HepG2 (cell line): ENCODE measurements around the gene APEX1. TPM values are rescaled to one million over a fixed set of nuclear protein-coding genes. Genes with fewer than 3 reads are reported as not detected.
A peak's percentile ranks its signal among the peaks of the same experiment; 100 is the strongest.

ENCODE experiments used
- AGO1 ChIP-seq: fragments of 200-400 bp; formaldehyde crosslinking; IDR thresholded peaks from 2 replicates; pipeline ENCODE4 v1.6.1; 2017; ENCODE audit warnings: mild to moderate bottlenecking, low read depth, low read length, moderate library complexity; ENCODE audit not compliant: poor library complexity, severe bottlenecking
- AKAP8 ChIP-seq: sonication (generic); formaldehyde crosslinking; IDR thresholded peaks from 2 replicates; pipeline ENCODE4 v1.5.1; 2020; ENCODE audit warnings: mild to moderate bottlenecking, missing genetic modification reagents
- CC2D1A ChIP-seq: sonication (generic); formaldehyde crosslinking; IDR thresholded peaks from 2 replicates; pipeline ENCODE4 v1.8.1; 2023; ENCODE audit warnings: mild to moderate bottlenecking, missing genetic modification reagents
- ETS1 ChIP-seq: sonication (generic); formaldehyde crosslinking; IDR thresholded peaks from 2 replicates; pipeline ENCODE4 v1.4.0; 2020; ENCODE audit warnings: missing genetic modification reagents
- HMGXB4 ChIP-seq, 2 experiments: sonication (generic) in 1 of 2; formaldehyde crosslinking in 1 of 2; IDR thresholded peaks; 2 replicates each; pipeline versions ENCODE4 v1.4.0 to v1.6.1; 2018 to 2020; ENCODE audit warnings: missing genetic modification reagents in 2 of 2, borderline replicate concordance in 1 of 2, low read depth in 1 of 2, mild to moderate bottlenecking in 1 of 2, missing biosample characterization in 1 of 2
- MBD4 ChIP-seq: IDR thresholded peaks from 2 replicates; pipeline ENCODE4 v1.6.1; 2012; ENCODE audit warnings: low read length, inconsistent platforms, borderline replicate concordance
- MYNN ChIP-seq: sonication (generic); formaldehyde crosslinking; IDR thresholded peaks from 2 replicates; pipeline ENCODE4 v1.4.0; 2020; ENCODE audit warnings: mild to moderate bottlenecking, low read depth, missing genetic modification reagents
- NKX3-1 ChIP-seq: sonication (generic); formaldehyde crosslinking; IDR thresholded peaks from 2 replicates; pipeline ENCODE4 v1.5.0; 2020; ENCODE audit warnings: missing genetic modification reagents
- REL ChIP-seq: sonication (generic); formaldehyde crosslinking; conservative IDR thresholded peaks from 2 replicates; pipeline ENCODE4 v1.8.0; 2022; ENCODE audit warnings: mild to moderate bottlenecking, missing genetic modification reagents, moderate library complexity
- SKI ChIP-seq: fragments of 450-650 bp; IDR thresholded peaks from one replicate; pipeline ENCODE4 v1.6.1; 2018; ENCODE audit warnings: mild to moderate bottlenecking; ENCODE audit not compliant: partially characterized antibody
- SP2 ChIP-seq: sonication (generic); formaldehyde crosslinking; IDR thresholded peaks from 2 replicates; pipeline ENCODE4 v1.5.1; 2020; ENCODE audit warnings: mild to moderate bottlenecking, missing genetic modification reagents
- ZIK1 ChIP-seq: sonication (generic); formaldehyde crosslinking; IDR thresholded peaks from 2 replicates; pipeline ENCODE4 v1.5.0; 2020; ENCODE audit warnings: mild to moderate bottlenecking, low read depth, missing genetic modification reagents, borderline replicate concordance
- ZNF30 ChIP-seq: sonication (generic); formaldehyde crosslinking; IDR thresholded peaks from 2 replicates; pipeline ENCODE4 v1.5.0; 2020; ENCODE audit warnings: mild to moderate bottlenecking, missing genetic modification reagents
- ZNF407 ChIP-seq: sonication (generic); formaldehyde crosslinking; IDR thresholded peaks from one replicate; pipeline ENCODE4 v1.5.1; 2020; ENCODE audit warnings: mild to moderate bottlenecking, missing genetic modification reagents; ENCODE audit errors: not compliant biosample characterization
- ZNF510 ChIP-seq: sonication (generic); formaldehyde crosslinking; IDR thresholded peaks from 2 replicates; pipeline ENCODE4 v1.4.0; 2020; ENCODE audit warnings: low read depth, mild to moderate bottlenecking, missing genetic modification reagents
- ZNF691 ChIP-seq: sonication (generic); formaldehyde crosslinking; IDR thresholded peaks from 2 replicates; pipeline ENCODE4 v1.4.0; 2020; ENCODE audit warnings: missing genetic modification reagents, low read depth, mild to moderate bottlenecking, borderline replicate concordance
- polyA plus RNA-seq, 8 experiments: library from polyadenylated mRNA; depleted of rRNA in 3 of 8; stranded (reverse) in 7 of 8; unstranded in 1 of 8; fragments of >200 nt; fragmentation: Illumina TruSeq in 4 of 8; extraction: Trizol in 4 of 8; gene quantifications; 2 replicates each; pipeline versions ENCODE4 v1.2.1 to v1.2.3, GENCODE V29; 2011 to 2016; ENCODE audit warnings: low read depth in 4 of 8, missing spikeins in 1 of 8, mixed read lengths in 1 of 8; ENCODE audit not compliant: insufficient read depth in 1 of 8
- total RNA-seq, 5 experiments: library from RNA; depleted of rRNA; stranded (reverse); fragments of >200 nt; fragmentation: Illumina TruSeq; extraction: Trizol; gene quantifications; 2 replicates each; pipeline ENCODE4 v1.2.3, GENCODE V29; 2016; ENCODE audit warnings: low read depth in 1 of 5

The APEX1 gene
- total and polyA plus RNA-seq, 2 of the 13 experiments (the other 11 are each of a cell fraction or from before 2014, with no cell fraction given): 171 to 405 TPM

- peak; percentile 77 for TF ChIP-seq ZNF407 (CRISPR knock-in tag)
- TF ChIP-seq AGO1: peak; percentile 77
- peak; percentile 51; the same call in 1 of the 2 replicates for TF ChIP-seq ZNF691 (CRISPR knock-in tag)
- no peak; the same call in 1 of the 2 replicates for TF ChIP-seq ETS1 (CRISPR knock-in tag)
- TF ChIP-seq NKX3-1 (CRISPR knock-in tag): 0 out of 2 replicates have a peak, but pooled peaks have one; percentile 51
- TF ChIP-seq ZNF30 (CRISPR knock-in tag): peak; percentile 90
- peak; percentile 35; the same call in 1 of the 2 replicates for TF ChIP-seq SP2 (CRISPR knock-in tag)
- 0 out of 2 replicates have a peak, but pooled peaks have one; percentile 45 for TF ChIP-seq REL
- TF ChIP-seq ZIK1 (CRISPR knock-in tag): no peak; the same call in 1 of the 2 replicates
- TF ChIP-seq HMGXB4 (CRISPR knock-in tag; IDR thresholded peaks at IDR 0.05; ENCODE audit: borderline replicate concordance in 1 of 2, low read depth in 1 of 2): peak; percentile 86 to 90
- 0 out of 2 replicates have a peak, but pooled peaks have one; percentile 87 for TF ChIP-seq MYNN
- TF ChIP-seq SKI: peak; percentile 15
- TF ChIP-seq CC2D1A (CRISPR knock-in tag): peak; percentile 95; the same call in 1 of the 2 replicates
- peak; percentile 31; the same call in 1 of the 2 replicates for TF ChIP-seq AKAP8 (CRISPR knock-in tag)
- TF ChIP-seq MBD4: no peak
- peak; percentile 40; the same call in 1 of the 2 replicates for TF ChIP-seq ZNF510 (CRISPR knock-in tag)
Measured at GRCh38 chr14:20469242-20469889, 14.3 kb downstream of the APEX1 start, which contains the start of gene PNP (continued).
